Muscle of back (tissue), 11 donors: ENCODE measurements around the gene SIRT6. TPM values are rescaled to one million over a fixed set of nuclear protein-coding genes. Genes with fewer than 3 reads are reported as not detected.
"Not testable (repeated sequence)": the region's sequence is repeated elsewhere in the genome, so short reads cannot be mapped to it uniquely, and the experiment has no call there.

Source experiments
- DNase-seq, 3 donors: peaks; one replicate each; pipeline versions ENCODE4 v3.0.0 to v3.0.0-alpha.2; 2013
- polyA plus RNA-seq, 10 donors: library from polyadenylated mRNA; unstranded; fragments of 120-200 nt; gene quantifications; one replicate each; pipeline ENCODE4 v1.2.1, GENCODE V29; 2013; ENCODE audit not compliant: insufficient read length in 10 of 10

SIRT6 gene
- polyA plus RNA-seq, 10 donors = 7.6 to 16.1 (median 11.0) TPM

GRCh38 chr19:4174895-4175668, 7.3 kb downstream of the SIRT6 start:
- no peak for DNase-seq

GRCh38 chr19:4174213-4174894, 8.0 kb downstream of the SIRT6 start:
- no peak for DNase-seq

- no peak for DNase-seq
These were observed 8.7 kb downstream of the SIRT6 start for GRCh38 chr19:4173479-4174212.

GRCh38 chr19:4172861-4173473, 9.4 kb downstream of the SIRT6 start:
- peak in 2 of 3 donors; percentile 55 to 77 for DNase-seq

- DNase-seq = no peak
These were observed 10.7 kb downstream of the SIRT6 start for GRCh38 chr19:4171676-4172075.

- no peak for DNase-seq
These were observed 18.1 kb downstream of the SIRT6 start for GRCh38 chr19:4164262-4164661.

GRCh38 chr19:4161415-4162077, 20.8 kb downstream of the SIRT6 start:
- no peak for DNase-seq

GRCh38 chr19:4157971-4158370, 24.4 kb downstream of the SIRT6 start:
- not testable (repeated sequence) for DNase-seq

- no peak for DNase-seq
These were observed 25.2 kb downstream of the SIRT6 start for GRCh38 chr19:4157164-4157563.

- no peak for DNase-seq
These were observed 27.6 kb downstream of the SIRT6 start for GRCh38 chr19:4154571-4155312.

GRCh38 chr19:4152241-4152998, 29.9 kb downstream of the SIRT6 start:
- no peak for DNase-seq

- no peak for DNase-seq
These were observed 30.7 kb downstream of the SIRT6 start for GRCh38 chr19:4151623-4152022.

GRCh38 chr19:4149518-4150288, 32.7 kb downstream of the SIRT6 start:
- no peak for DNase-seq

- no peak for DNase-seq
These were observed 37.6 kb downstream of the SIRT6 start for GRCh38 chr19:4144666-4145249.

- DNase-seq = not testable (repeated sequence)
These were observed 39.4 kb downstream of the SIRT6 start for GRCh38 chr19:4142916-4143315.

GRCh38 chr19:4140237-4140711, 42.1 kb downstream of the SIRT6 start:
- peak in 2 of 3 donors; percentile 28 to 54 for DNase-seq

GRCh38 chr19:4139614-4140236, 42.6 kb downstream of the SIRT6 start:
- DNase-seq = peak in 2 of 3 donors; percentile 47 to 66

GRCh38 chr19:4138445-4138844, 43.9 kb downstream of the SIRT6 start:
- DNase-seq = no peak
